ENCODE data around the gene AMBRA1. TPM values are rescaled to one million over a fixed set of nuclear protein-coding genes. Genes with fewer than 3 reads are reported as not detected.

Gene AMBRA1
- total RNA-seq, 2 experiments from 2014 or later = 24.6 to 30.7 TPM

DNA sequence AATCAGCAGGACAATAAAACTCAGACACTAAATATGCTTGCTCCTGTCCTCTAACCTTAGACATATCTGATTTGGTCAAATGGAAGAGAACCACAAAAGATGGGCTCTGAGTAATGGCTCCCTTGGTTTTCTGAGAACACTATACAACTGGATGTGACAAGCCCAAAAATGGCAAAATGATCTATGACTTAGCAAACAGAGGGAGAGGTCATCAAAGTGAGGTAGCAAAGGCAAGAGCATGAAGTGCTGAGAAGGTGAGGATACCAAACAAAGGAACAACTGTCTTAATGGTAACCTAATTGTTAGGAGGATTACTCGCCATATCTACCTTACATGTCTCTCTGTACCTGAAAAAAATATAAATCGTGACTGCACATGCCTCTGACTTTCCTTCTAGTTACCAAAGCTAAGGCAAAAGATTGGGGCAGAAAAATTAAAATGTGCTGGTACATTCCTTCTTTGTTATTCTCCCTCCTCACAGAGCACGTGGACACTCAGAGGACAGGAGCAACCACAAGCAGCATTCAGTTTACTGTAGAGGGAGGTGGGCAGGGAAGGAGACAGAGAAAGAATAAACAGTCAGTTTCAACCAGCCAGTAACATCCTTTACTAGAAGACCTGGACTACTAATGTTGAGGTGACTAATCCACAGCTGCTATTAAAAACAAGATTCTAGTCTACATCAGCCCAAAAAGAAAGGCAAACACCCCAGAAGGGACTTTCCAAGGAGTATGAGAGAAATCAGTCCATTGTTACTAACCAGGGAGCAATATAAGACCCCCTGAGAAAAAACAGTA lies 88.8 kb downstream of the AMBRA1 start:
- H3K36me3 ChIP-seq (ENCODE audit: insufficient read depth, low read length) = peaks cover 33% of the 10 kb centered on the region
- ChIA-PET CTCF (ENCODE audit: unreplicated experiment) (no interaction called here), POLR2A (no interaction called here)
- no peaks in the 10 kb centered on the region for H4K20me1 ChIP-seq (ENCODE audit: insufficient read depth, low read length)
- H3K4me1 ChIP-seq (ENCODE audit: insufficient read depth, low read length, poor library complexity, severe bottlenecking) = no peaks in the 10 kb centered on the region
- no peaks in the 10 kb centered on the region for H3K9me3 ChIP-seq (ENCODE audit: low read length)
- no peaks in the 10 kb centered on the region for H3K9me2 ChIP-seq (ENCODE audit: insufficient read depth, low read length)
- no peak overlapping the region for H3K4me2 ChIP-seq (ENCODE audit: low read length)
- H2AFZ ChIP-seq (ENCODE audit: low read length) = no peak overlapping the region
- no peak overlapping the region for H3K27ac ChIP-seq (ENCODE audit: low read depth, low read length, poor library complexity, severe bottlenecking)
- no peak for DNase-seq (ENCODE audit: low spot score)
- no peak overlapping the region for H3K4me3 ChIP-seq (ENCODE audit: low read depth, low read length, poor library complexity, severe bottlenecking)
- H3K79me2 ChIP-seq (ENCODE audit: insufficient read depth, low read depth, low read length) = no peaks in the 10 kb centered on the region
- TF ChIP-seq EZH2phosphoT487 (IDR thresholded peaks at IDR 0.05; ENCODE audit: borderline replicate concordance, low read depth, low read length) = no peak
- TF ChIP-seq, protein P1, sequence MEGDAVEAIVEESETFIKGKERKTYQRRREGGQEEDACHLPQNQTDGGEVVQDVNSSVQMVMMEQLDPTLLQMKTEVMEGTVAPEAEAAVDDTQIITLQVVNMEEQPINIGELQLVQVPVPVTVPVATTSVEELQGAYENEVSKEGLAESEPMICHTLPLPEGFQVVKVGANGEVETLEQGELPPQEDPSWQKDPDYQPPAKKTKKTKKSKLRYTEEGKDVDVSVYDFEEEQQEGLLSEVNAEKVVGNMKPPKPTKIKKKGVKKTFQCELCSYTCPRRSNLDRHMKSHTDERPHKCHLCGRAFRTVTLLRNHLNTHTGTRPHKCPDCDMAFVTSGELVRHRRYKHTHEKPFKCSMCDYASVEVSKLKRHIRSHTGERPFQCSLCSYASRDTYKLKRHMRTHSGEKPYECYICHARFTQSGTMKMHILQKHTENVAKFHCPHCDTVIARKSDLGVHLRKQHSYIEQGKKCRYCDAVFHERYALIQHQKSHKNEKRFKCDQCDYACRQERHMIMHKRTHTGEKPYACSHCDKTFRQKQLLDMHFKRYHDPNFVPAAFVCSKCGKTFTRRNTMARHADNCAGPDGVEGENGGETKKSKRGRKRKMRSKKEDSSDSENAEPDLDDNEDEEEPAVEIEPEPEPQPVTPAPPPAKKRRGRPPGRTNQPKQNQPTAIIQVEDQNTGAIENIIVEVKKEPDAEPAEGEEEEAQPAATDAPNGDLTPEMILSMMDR (conservative IDR thresholded peaks at IDR 0.05; ENCODE audit: low read length) = no peak
- intact Hi-C loops (cut with micrococcal nuclease; ENCODE audit: unreplicated experiment) = no loop called here
- no TSS peak for BruUV-seq (replicated peaks)

DNA sequence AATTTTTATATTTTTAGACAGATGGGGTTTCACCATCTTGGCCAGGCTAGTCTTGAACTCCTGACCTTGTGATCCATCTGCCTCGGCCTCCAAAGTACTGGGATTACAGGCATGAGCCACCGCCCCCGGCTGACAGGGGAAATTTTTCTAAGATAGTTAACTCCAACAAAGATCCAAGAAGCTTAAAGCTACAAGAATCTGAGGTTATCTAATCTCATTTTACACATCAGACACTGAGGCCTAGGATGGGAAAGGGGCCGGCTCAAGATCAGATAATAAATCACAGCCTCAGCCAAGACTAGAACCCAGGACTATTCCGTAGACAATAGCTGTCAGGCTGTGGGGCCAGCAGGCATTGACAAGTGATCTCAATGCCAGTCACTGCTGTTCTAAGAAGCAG lies 94.0 kb downstream of the AMBRA1 start:
- Histone ChIP-seq H2AFZ (ENCODE audit: low read length) (no peak overlapping the region), H3K4me1 (ENCODE audit: insufficient read depth, low read length, poor library complexity, severe bottlenecking) (no peaks in the 10 kb centered on the region), H3K36me3 (ENCODE audit: insufficient read depth, low read length) (peaks cover 21% of the 10 kb centered on the region), H3K4me2 (ENCODE audit: low read length) (no peak overlapping the region), H3K79me2 (ENCODE audit: insufficient read depth, low read depth, low read length) (no peaks in the 10 kb centered on the region), H3K9me2 (ENCODE audit: insufficient read depth, low read length) (no peaks in the 10 kb centered on the region), H3K9me3 (ENCODE audit: low read length) (no peaks in the 10 kb centered on the region), H3K4me3 (ENCODE audit: low read depth, low read length, poor library complexity, severe bottlenecking) (no peak overlapping the region), H4K20me1 (ENCODE audit: insufficient read depth, low read length) (no peaks in the 10 kb centered on the region), H3K27ac (ENCODE audit: low read depth, low read length, poor library complexity, severe bottlenecking) (no peak overlapping the region)
- intact Hi-C loops (cut with micrococcal nuclease; ENCODE audit: unreplicated experiment) = no loop called here
- TF ChIP-seq, protein P1 (conservative IDR thresholded peaks at IDR 0.05; ENCODE audit: low read length) = no peak
- TF ChIP-seq EZH2phosphoT487 (IDR thresholded peaks at IDR 0.05; ENCODE audit: borderline replicate concordance, low read depth, low read length) = no peak
- ChIA-PET POLR2A (interaction anchor here (0.9 to 1.2 kb wide), 5 partner anchors 10 to 23 kb away, joined by 3 to 4 read pairs (median 3); no protein-coding TSS in a partner anchor), CTCF (ENCODE audit: unreplicated experiment) (interaction anchor here (0.8 to 1.0 kb wide), 2 partner anchors 29 to 38 kb away, joined by 3 to 4 read pairs; no protein-coding TSS in a partner anchor)
- DNase-seq (ENCODE audit: low spot score) = no peak
- BruUV-seq (replicated peaks) = no TSS peak

DNA sequence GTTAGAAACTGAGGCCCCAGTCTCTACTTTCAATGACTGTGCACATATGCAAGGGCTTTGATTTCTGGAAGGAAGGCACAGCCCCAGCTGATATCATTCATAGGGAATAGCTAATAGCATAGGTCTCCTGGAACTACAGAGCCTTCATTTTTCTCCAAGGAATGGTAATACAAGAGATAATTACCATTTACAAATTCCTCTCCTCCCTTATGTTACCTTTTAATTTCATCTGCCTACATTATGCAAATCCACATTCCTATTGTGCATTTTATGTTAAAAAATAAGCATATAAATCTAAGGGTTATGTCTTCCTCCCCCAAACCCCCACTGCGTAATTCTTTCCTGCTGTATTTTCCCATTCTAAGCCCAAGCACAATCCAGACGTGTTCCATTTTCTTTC lies 94.9 kb downstream of the AMBRA1 start:
- H3K27ac ChIP-seq (ENCODE audit: low read depth, low read length, poor library complexity, severe bottlenecking) = no peak overlapping the region
- H3K9me3 ChIP-seq (ENCODE audit: low read length) = no peaks in the 10 kb centered on the region
- no peak overlapping the region for H2AFZ ChIP-seq (ENCODE audit: low read length)
- no peak overlapping the region for H3K4me2 ChIP-seq (ENCODE audit: low read length)
- no peaks in the 10 kb centered on the region for H3K9me2 ChIP-seq (ENCODE audit: insufficient read depth, low read length)
- CTCF ChIA-PET (ENCODE audit: unreplicated experiment) = no interaction called here
- intact Hi-C loops (cut with micrococcal nuclease; ENCODE audit: unreplicated experiment) = no loop called here
- TF ChIP-seq EZH2phosphoT487 (IDR thresholded peaks at IDR 0.05; ENCODE audit: borderline replicate concordance, low read depth, low read length) = no peak
- TF ChIP-seq, protein P1 (conservative IDR thresholded peaks at IDR 0.05; ENCODE audit: low read length) = no peak
- DNase-seq (ENCODE audit: low spot score) = no peak
- POLR2A ChIA-PET = interaction anchor here (0.5 to 1.2 kb wide), 2 partner anchors 9 to 1045 kb away, joined by 3 to 4 read pairs; no protein-coding TSS in a partner anchor
- no peaks in the 10 kb centered on the region for H3K4me1 ChIP-seq (ENCODE audit: insufficient read depth, low read length, poor library complexity, severe bottlenecking)
- no peaks in the 10 kb centered on the region for H4K20me1 ChIP-seq (ENCODE audit: insufficient read depth, low read length)
- no peaks in the 10 kb centered on the region for H3K79me2 ChIP-seq (ENCODE audit: insufficient read depth, low read depth, low read length)
- H3K4me3 ChIP-seq (ENCODE audit: low read depth, low read length, poor library complexity, severe bottlenecking) = no peak overlapping the region
- no TSS peak for BruUV-seq (replicated peaks)
- H3K36me3 ChIP-seq (ENCODE audit: insufficient read depth, low read length) = peaks cover 19% of the 10 kb centered on the region
